ENCODE results near the gene FBXL22.

FBXL22 gene

DNA sequence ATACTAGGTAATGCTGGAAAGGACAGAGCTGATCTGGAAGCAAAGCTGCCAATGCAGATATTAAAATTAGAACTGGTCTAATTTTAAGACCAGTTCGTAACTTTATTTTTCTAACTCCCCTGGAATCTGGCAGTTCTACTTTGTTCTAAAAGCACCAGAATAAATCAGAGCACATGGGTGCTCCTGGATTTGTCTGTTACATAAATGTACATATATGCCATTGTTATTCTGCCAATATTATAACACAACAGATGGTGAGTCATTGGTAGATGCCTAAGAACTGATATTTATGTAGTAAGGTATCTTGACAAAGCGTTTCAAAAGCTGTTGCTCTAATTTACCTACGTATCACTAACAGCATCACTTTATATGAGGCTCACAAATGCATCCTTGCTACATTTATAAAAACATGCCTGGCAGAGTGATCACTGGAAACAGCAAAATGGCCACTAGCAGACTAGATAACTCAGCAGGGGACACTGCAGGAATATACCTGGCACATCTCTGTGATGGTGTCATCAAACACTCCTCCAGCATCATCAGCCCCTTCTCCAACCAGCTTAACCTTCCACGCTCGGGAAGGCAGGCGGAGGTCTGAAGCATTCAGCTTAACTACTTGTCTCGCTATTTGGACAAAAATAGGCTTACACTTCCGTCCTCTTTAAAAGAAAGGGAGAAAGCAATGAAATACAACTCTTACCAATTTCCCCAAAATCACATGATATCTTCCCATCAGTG is 26.2 kb downstream of the FBXL22 start:
- Histone ChIP-seq H3F3A (ENCODE audit: control insufficient read depth, insufficient read depth) (no peaks in the 10 kb centered on the region), H3K9me3 (ENCODE audit: control insufficient read depth, insufficient read depth, low read length) (no peaks in the 10 kb centered on the region), H3K36me3 (ENCODE audit: control insufficient read depth, low read length) (peaks cover 55% of the 10 kb centered on the region), H3K79me2 (ENCODE audit: control insufficient read depth, low read length) (no peaks in the 10 kb centered on the region), H3K4me2 (ENCODE audit: low read length) (no peak overlapping the region), H3K27me3 (ENCODE audit: control insufficient read depth, low read length) (no peaks in the 10 kb centered on the region), H3K9me2 (replicated peaks; ENCODE audit: control insufficient read depth, low read length) (no peaks in the 10 kb centered on the region), H3K4me1 (ENCODE audit: control insufficient read depth, low read length) (peaks cover 7% of the 10 kb centered on the region), H3K4me3 (ENCODE audit: low read length) (no peak overlapping the region), H4K20me1 (ENCODE audit: control insufficient read depth, insufficient read depth, low read depth, low read length) (no peaks in the 10 kb centered on the region), H3K27ac (ENCODE audit: low read depth, low read length) (no peak overlapping the region)
- no peak for TF ChIP-seq EZH2phosphoT487 (IDR thresholded peaks at IDR 0.05; ENCODE audit: borderline replicate concordance, low read length)
- TF ChIP-seq, protein P1, sequence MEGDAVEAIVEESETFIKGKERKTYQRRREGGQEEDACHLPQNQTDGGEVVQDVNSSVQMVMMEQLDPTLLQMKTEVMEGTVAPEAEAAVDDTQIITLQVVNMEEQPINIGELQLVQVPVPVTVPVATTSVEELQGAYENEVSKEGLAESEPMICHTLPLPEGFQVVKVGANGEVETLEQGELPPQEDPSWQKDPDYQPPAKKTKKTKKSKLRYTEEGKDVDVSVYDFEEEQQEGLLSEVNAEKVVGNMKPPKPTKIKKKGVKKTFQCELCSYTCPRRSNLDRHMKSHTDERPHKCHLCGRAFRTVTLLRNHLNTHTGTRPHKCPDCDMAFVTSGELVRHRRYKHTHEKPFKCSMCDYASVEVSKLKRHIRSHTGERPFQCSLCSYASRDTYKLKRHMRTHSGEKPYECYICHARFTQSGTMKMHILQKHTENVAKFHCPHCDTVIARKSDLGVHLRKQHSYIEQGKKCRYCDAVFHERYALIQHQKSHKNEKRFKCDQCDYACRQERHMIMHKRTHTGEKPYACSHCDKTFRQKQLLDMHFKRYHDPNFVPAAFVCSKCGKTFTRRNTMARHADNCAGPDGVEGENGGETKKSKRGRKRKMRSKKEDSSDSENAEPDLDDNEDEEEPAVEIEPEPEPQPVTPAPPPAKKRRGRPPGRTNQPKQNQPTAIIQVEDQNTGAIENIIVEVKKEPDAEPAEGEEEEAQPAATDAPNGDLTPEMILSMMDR (IDR thresholded peaks at IDR 0.05; ENCODE audit: low read depth, low read length, poor library complexity, severe bottlenecking) = no peak

DNA sequence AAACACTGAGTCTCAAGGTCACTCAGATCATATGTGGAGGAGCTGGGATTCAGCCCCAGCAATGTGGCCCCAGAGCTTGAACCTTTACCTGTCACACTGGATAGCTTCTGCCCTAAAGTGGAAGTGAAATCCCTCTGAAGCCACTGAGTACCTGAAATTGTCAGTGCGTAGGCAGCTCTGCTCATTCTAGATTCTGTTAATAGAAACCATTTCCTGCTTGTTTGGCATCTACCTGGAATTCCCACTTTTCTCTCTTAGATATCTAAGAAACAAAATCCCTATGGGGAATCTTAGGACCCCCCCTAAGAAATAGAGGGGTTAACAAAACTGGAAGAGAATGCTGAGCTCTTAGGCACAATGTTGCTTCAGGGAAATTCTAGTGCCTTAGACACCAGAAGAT is 29.8 kb downstream of the FBXL22 start:
- H3K79me2 ChIP-seq (ENCODE audit: control insufficient read depth, low read length) = no peaks in the 10 kb centered on the region
- TF ChIP-seq, protein P1 (IDR thresholded peaks at IDR 0.05; ENCODE audit: low read depth, low read length, poor library complexity, severe bottlenecking) = no peak
- TF ChIP-seq EZH2phosphoT487 (IDR thresholded peaks at IDR 0.05; ENCODE audit: borderline replicate concordance, low read length) = no peak
- peaks cover 7% of the 10 kb centered on the region for H3K4me1 ChIP-seq (ENCODE audit: control insufficient read depth, low read length)
- no peak overlapping the region for H3K27ac ChIP-seq (ENCODE audit: low read depth, low read length)
- no peaks in the 10 kb centered on the region for H4K20me1 ChIP-seq (ENCODE audit: control insufficient read depth, insufficient read depth, low read depth, low read length)
- no peak overlapping the region for H3K4me2 ChIP-seq (ENCODE audit: low read length)
- no peaks in the 10 kb centered on the region for H3K27me3 ChIP-seq (ENCODE audit: control insufficient read depth, low read length)
- H3K9me3 ChIP-seq (ENCODE audit: control insufficient read depth, insufficient read depth, low read length) = no peaks in the 10 kb centered on the region
- H3K4me3 ChIP-seq (ENCODE audit: low read length) = no peak overlapping the region
- no peaks in the 10 kb centered on the region for H3F3A ChIP-seq (ENCODE audit: control insufficient read depth, insufficient read depth)
- no peaks in the 10 kb centered on the region for H3K9me2 ChIP-seq (replicated peaks; ENCODE audit: control insufficient read depth, low read length)
- H3K36me3 ChIP-seq (ENCODE audit: control insufficient read depth, low read length) = peaks cover 73% of the 10 kb centered on the region

DNA sequence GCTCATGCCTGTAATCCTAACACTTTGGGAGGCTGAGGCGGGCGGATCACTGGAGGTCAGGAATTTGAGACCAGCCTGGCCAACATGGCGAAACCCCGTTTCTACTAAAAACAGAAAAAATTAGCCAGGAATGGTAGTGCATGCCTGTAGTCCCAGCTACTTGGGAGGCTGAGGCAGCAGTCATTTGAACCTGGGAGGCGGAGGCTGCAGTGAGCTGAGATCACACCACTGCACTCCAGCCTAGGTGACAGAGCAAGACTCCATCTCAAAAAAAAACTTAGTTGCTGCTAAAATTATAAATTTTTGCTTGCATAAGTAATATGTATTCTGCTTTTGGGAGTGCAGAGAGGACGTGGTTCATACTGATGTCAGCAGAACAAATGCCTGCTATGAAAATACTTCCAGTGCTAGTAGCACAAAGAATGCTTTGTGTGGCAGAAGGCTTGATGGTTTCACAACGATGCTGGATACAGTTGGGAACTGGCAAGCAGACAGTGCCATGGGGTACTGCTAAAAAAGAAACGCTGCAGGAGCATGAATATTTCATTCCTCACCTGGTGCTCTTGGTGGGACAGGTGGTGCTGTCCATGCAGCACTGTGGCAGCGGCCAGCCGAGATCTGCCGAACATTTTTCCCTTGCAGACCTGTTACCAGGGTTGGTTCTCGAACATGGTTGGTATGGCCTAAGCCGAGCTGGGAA is 31.1 kb downstream of the FBXL22 start:
- H3K36me3 ChIP-seq (ENCODE audit: control insufficient read depth, low read length) = peaks cover 71% of the 10 kb centered on the region
- H4K20me1 ChIP-seq (ENCODE audit: control insufficient read depth, insufficient read depth, low read depth, low read length) = no peaks in the 10 kb centered on the region
- H3K9me2 ChIP-seq (replicated peaks; ENCODE audit: control insufficient read depth, low read length) = no peaks in the 10 kb centered on the region
- H3K4me2 ChIP-seq (ENCODE audit: low read length) = no peak overlapping the region
- H3K27ac ChIP-seq (ENCODE audit: low read depth, low read length) = no peak overlapping the region
- no peaks in the 10 kb centered on the region for H3K79me2 ChIP-seq (ENCODE audit: control insufficient read depth, low read length)
- no peaks in the 10 kb centered on the region for H3K27me3 ChIP-seq (ENCODE audit: control insufficient read depth, low read length)
- H3K9me3 ChIP-seq (ENCODE audit: control insufficient read depth, insufficient read depth, low read length) = no peaks in the 10 kb centered on the region
- H3K4me1 ChIP-seq (ENCODE audit: control insufficient read depth, low read length) = peaks cover 7% of the 10 kb centered on the region
- TF ChIP-seq EZH2phosphoT487 (IDR thresholded peaks at IDR 0.05; ENCODE audit: borderline replicate concordance, low read length) = no peak
- TF ChIP-seq, protein P1 (IDR thresholded peaks at IDR 0.05; ENCODE audit: low read depth, low read length, poor library complexity, severe bottlenecking) = no peak
- H3F3A ChIP-seq (ENCODE audit: control insufficient read depth, insufficient read depth) = no peaks in the 10 kb centered on the region
- no peak overlapping the region for H3K4me3 ChIP-seq (ENCODE audit: low read length)

Data from DOHH2 (cell line).